PC-9 (cell line): ENCODE results near the gene TOE1.

Experiments
- EZH2 ChIP-seq: fragments of 200-600 bp; sonication (generic); IDR thresholded peaks from 2 replicates; pipeline ENCODE4 v1.8.0; 2017; ENCODE audit warnings: antibody characterized with exemption, low read depth
- TF ChIP-seq, protein P1 (sequence below): fragments of 200-600 bp; sonication (generic); conservative IDR thresholded peaks from 2 replicates; pipeline ENCODE4 v1.6.1; 2017; ENCODE audit warnings: mixed run types, antibody characterized with exemption, mild to moderate bottlenecking, moderate library complexity

DNA sequence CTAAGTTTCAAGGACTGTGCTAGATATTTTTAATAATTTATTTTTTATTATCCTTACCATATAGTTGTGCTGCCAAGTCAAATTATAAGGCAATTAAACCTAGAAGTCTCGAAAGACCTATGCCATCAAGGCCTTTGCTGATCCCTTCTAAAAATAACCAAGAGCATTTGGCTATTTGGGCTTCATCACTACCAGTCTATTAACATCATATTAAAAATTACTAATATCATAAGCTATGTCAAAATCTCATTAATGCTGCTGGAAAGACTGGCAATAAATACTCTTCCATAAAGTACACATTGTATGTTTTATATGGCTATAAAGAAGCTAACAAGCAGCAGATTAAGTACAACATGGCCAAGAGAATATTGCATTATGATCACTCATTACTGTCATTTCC is 43.2 kb downstream of the TOE1 start:
- TF ChIP-seq, protein P1, sequence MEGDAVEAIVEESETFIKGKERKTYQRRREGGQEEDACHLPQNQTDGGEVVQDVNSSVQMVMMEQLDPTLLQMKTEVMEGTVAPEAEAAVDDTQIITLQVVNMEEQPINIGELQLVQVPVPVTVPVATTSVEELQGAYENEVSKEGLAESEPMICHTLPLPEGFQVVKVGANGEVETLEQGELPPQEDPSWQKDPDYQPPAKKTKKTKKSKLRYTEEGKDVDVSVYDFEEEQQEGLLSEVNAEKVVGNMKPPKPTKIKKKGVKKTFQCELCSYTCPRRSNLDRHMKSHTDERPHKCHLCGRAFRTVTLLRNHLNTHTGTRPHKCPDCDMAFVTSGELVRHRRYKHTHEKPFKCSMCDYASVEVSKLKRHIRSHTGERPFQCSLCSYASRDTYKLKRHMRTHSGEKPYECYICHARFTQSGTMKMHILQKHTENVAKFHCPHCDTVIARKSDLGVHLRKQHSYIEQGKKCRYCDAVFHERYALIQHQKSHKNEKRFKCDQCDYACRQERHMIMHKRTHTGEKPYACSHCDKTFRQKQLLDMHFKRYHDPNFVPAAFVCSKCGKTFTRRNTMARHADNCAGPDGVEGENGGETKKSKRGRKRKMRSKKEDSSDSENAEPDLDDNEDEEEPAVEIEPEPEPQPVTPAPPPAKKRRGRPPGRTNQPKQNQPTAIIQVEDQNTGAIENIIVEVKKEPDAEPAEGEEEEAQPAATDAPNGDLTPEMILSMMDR = no peak
- no peak for TF ChIP-seq EZH2
